Lung (tissue), 12 donors: ENCODE measurements around the gene DUSP9. TPM values are rescaled to one million over a fixed set of nuclear protein-coding genes. Genes with fewer than 3 reads are reported as not detected.

Experiments used
- ATAC-seq: fragments of 200-7000 bp; cut with Tn5 transposase; one replicate; pipeline ENCODE4 v1.9.1; 2020; ENCODE audit warnings: moderate number of reproducible peaks; ENCODE audit not compliant: insufficient read depth, low FRiP score
- DNase-seq, 3 donors: peaks; one replicate each; pipeline ENCODE4 v3.0.0-alpha.2; 2013 to 2017
- H3K27ac ChIP-seq, 2 donors: one replicate each; pipeline ENCODE4 v1.5.1; 2013; ENCODE audit warnings: mild to moderate bottlenecking in 2 of 2, moderate library complexity in 2 of 2, control low read depth in 1 of 2, inconsistent platforms in 1 of 2, low read depth in 1 of 2, low read length in 1 of 2
- H3K27me3 ChIP-seq, 3 donors: one replicate each; pipeline ENCODE4 v1.5.1; 2013; ENCODE audit warnings: low read length in 2 of 3; ENCODE audit not compliant: control insufficient read depth in 3 of 3, insufficient read depth in 3 of 3
- H3K36me3 ChIP-seq, 4 donors: one replicate each; pipeline ENCODE4 v1.5.1; 2013; ENCODE audit warnings: low read length in 4 of 4, mild to moderate bottlenecking in 1 of 4, moderate library complexity in 1 of 4; ENCODE audit not compliant: control insufficient read depth in 4 of 4, insufficient read depth in 4 of 4
- H3K4me1 ChIP-seq, 5 donors: one replicate each; pipeline ENCODE4 v1.5.1; 2013; ENCODE audit warnings: low read length in 5 of 5, mild to moderate bottlenecking in 2 of 5, moderate library complexity in 1 of 5; ENCODE audit not compliant: control insufficient read depth in 5 of 5, insufficient read depth in 5 of 5
- H3K4me3 ChIP-seq: one replicate; pipeline ENCODE4 v1.5.1; 2013; ENCODE audit warnings: mild to moderate bottlenecking, control low read depth, moderate library complexity
- H3K9ac ChIP-seq, 2 donors: one replicate each; pipeline ENCODE4 v1.5.1; 2013; ENCODE audit warnings: low read length in 2 of 2, control low read depth in 1 of 2; ENCODE audit not compliant: insufficient read depth in 1 of 2
- H3K9me3 ChIP-seq, 4 donors: one replicate each; pipeline ENCODE4 v1.5.1; 2013; ENCODE audit warnings: low read length in 3 of 4, mild to moderate bottlenecking in 1 of 4, moderate library complexity in 1 of 4; ENCODE audit not compliant: control insufficient read depth in 4 of 4, insufficient read depth in 3 of 4
- whole genome bisulfite sequencing, 2 donors: extraction: QIAGEN DNeasy Blood & Tissue Kit; methylation state at CpG; one replicate each; pipeline ENCODE4 v1.1.7; 2013; 5-methylcytosine and 5-hydroxymethylcytosine counted together
- polyA plus RNA-seq, 2 donors: library from polyadenylated mRNA; stranded (reverse); fragments of 200-250 nt; gene quantifications; one replicate each; pipeline ENCODE4 v1.2.1, GENCODE V29; 2013
- total RNA-seq, 2 donors: library from RNA; depleted of rRNA in 1 of 2; stranded (reverse); fragments of >200 nt in 1 of 2; gene quantifications; one replicate each; pipeline ENCODE4 v1.2.1, GENCODE V29; 2014 to 2021
- TF ChIP-seq, protein P1 (sequence below): IDR thresholded peaks from 2 replicates; pipeline ENCODE4 v1.5.1; 2012; ENCODE audit warnings: mild to moderate bottlenecking; ENCODE audit errors: control extremely low read depth, extremely low read depth
- donor health status: control.
- donor health status: control.
- donor health status: Bipolar disorder and iron deficiency.
- donor health status: healthy.
- donor health status: DM: yes; HTN: yes; CAD: no.

The DUSP9 gene
- total and polyA plus RNA-seq, 4 donors: 0.10 to 0.55 (median 0.23) TPM

DNA sequence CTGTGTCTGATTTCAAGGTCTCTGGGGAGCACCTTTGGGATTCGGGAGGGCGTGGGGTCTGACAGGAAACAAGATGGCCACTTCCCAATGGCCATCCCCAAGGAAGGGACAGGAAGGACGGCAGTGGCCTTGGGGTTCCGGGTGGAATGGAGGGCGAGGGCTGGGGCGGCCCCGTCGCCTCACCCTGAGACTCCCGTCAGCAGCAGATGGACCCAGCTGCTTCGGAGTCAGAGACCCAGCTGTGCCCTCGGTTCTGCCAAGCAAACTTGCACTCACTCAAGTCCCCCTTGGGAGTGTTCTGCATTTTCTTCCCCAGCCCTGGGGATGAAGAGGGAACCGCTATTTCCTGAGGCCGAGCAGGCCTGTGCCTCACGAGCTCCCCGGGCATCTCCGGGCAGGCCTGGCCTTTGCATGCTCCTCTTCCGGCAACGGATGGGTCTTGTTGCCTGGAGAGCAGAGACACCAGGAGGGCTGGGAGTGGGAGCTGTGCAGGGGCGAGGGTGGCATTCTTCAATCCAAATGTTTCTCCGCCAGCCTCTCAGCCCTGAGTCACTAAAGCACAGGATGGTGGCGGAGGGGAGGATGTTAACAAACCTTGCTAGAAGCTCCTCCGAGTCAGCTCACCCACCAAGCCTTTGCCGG, 6.8 kb upstream of the DUSP9 start:
- Histone ChIP-seq H3K27ac (no peak overlapping the region), H3K9ac (no peak overlapping the region), H3K27me3 (peaks cover 12 to 33% (median 23%) of the 10 kb centered on the region in 3 donors), H3K4me1 (peaks cover 0 to 5% (median 0%) of the 10 kb centered on the region in 5 donors), H3K36me3 (no peaks in the 10 kb centered on the region), H3K9me3 (peaks cover 0 to 8% (median 0%) of the 10 kb centered on the region in 4 donors), H3K4me3 (no peak overlapping the region)
- TF ChIP-seq, protein P1, sequence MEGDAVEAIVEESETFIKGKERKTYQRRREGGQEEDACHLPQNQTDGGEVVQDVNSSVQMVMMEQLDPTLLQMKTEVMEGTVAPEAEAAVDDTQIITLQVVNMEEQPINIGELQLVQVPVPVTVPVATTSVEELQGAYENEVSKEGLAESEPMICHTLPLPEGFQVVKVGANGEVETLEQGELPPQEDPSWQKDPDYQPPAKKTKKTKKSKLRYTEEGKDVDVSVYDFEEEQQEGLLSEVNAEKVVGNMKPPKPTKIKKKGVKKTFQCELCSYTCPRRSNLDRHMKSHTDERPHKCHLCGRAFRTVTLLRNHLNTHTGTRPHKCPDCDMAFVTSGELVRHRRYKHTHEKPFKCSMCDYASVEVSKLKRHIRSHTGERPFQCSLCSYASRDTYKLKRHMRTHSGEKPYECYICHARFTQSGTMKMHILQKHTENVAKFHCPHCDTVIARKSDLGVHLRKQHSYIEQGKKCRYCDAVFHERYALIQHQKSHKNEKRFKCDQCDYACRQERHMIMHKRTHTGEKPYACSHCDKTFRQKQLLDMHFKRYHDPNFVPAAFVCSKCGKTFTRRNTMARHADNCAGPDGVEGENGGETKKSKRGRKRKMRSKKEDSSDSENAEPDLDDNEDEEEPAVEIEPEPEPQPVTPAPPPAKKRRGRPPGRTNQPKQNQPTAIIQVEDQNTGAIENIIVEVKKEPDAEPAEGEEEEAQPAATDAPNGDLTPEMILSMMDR: no peak
- peak in 1 of 3 donors; percentile 14 for DNase-seq
- WGBS, 2 donors: 79 to 85% methylated on average over 14 to 23 of the region's 23 CpGs
- no peak for ATAC-seq

DNA sequence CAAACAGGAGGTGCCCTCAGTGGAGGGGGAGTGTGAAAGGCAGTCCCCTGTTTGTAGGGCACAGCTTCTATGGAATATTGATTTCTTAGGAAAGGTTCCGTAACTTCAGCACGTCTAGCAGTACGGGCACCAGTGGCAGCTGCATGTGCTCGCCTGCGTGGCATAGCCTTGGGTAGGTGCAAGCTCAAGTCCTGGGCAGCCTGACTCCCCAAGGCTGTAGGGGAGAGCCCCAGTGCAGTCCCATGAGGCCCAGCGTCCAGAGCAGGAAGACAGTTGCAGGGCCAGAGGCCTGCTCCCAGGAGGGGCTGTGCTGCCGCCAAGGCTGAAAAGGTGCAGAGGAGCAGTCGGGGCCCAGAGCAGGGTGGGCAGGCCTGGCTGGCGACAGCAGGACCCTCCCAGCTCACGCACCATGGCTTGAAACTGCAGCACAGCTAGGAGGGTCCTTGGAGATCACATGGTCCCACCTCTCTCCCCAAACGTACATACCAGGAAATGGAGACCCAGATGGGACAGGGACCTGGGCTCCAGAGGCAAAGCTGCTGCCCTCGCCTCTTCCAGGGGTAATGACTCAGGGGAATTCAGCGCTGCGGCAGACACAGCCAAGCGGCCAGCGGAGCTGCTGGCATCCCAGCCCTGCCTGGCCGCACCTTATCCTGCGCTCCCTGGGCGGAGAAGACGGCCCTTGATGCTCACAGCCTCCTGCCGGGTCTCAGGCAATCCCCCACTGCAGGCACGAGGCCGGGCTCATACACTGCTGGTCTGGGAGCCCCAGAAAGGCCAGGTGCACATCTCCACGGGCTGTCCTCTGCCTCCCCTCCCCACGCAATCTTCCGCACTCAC, 6.0 kb upstream of the DUSP9 start:
- H3K36me3 ChIP-seq: no peaks in the 10 kb centered on the region
- no peak overlapping the region for H3K4me3 ChIP-seq
- TF ChIP-seq, protein P1: no peak
- DNase-seq: peak in 1 of 3 donors; percentile 10
- peaks cover 0 to 8% (median 0%) of the 10 kb centered on the region in 4 donors for H3K9me3 ChIP-seq
- H3K27me3 ChIP-seq: peaks cover 19 to 40% (median 26%) of the 10 kb centered on the region in 3 donors
- ATAC-seq: no peak
- H3K4me1 ChIP-seq: peaks cover 0 to 5% (median 0%) of the 10 kb centered on the region in 5 donors
- H3K9ac ChIP-seq: no peak overlapping the region
- H3K27ac ChIP-seq: no peak overlapping the region
- 49 to 65% methylated on average over 22 to 26 of the region's 26 CpGs for WGBS, 2 donors

DNA sequence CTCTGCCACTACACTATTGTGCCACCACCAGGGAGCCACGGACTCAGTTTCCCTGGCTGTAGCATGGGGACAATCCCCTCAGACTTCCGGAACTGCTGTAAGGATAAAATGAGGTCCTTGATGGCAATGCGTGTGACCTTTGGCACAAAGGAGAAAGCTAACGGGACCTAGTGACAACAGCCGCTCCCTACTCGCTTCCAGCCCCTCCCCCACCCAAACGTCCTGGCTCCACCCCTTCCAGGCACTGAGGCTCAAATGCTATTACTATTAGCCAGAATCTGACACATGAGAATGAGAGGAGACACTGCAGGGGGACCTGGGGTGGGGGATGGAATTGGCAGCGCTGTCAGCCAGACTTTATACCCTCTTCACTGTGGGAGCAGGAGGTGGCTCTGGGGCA, 5.4 kb upstream of the DUSP9 start:
- peaks cover 26 to 47% (median 26%) of the 10 kb centered on the region in 3 donors for H3K27me3 ChIP-seq
- no peaks in the 10 kb centered on the region for H3K36me3 ChIP-seq
- ATAC-seq: no peak
- H3K9me3 ChIP-seq: peaks cover 0 to 8% (median 0%) of the 10 kb centered on the region in 4 donors
- 12 to 28% methylated on average over 7 to 8 of the region's 8 CpGs for WGBS, 2 donors
- H3K27ac ChIP-seq: no peak overlapping the region
- H3K9ac ChIP-seq: no peak overlapping the region
- peaks cover 0 to 5% (median 2%) of the 10 kb centered on the region in 5 donors for H3K4me1 ChIP-seq
- TF ChIP-seq, protein P1: no peak
- peak in 1 of 3 donors; percentile 11 for DNase-seq
- no peak overlapping the region for H3K4me3 ChIP-seq
